ENCODE results near the gene SLC12A6.
"Not testable (repeated sequence)": the region's sequence is repeated elsewhere in the genome, so short reads cannot be mapped to it uniquely, and the experiment has no call there.

Gene SLC12A6

GRCh38 chr15:34193272-34193671 lies 144.3 kb downstream of the SLC12A6 start:
- not testable (repeated sequence) for DNase-seq (ENCODE audit: low spot score)

DNA sequence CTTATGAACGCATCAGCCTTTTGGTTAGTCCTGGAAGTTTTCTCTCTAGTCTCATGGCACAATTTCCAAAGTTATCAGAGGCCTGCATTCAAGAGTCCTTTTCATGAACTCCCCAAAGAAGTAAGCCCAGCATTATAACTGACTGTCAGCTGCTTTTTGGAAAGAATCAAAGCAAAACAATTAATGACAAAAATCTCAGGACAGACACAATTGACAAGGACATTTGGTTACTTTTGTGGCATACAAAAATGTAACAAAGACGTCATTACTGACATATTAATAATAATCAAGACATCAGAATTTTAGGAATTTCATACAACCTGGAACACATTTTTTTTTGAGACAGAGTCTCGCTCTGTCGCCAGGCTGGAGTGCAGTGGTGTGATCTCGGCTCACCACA lies 148.9 kb downstream of the SLC12A6 start:
- no peak for DNase-seq (ENCODE audit: low spot score)

DNA sequence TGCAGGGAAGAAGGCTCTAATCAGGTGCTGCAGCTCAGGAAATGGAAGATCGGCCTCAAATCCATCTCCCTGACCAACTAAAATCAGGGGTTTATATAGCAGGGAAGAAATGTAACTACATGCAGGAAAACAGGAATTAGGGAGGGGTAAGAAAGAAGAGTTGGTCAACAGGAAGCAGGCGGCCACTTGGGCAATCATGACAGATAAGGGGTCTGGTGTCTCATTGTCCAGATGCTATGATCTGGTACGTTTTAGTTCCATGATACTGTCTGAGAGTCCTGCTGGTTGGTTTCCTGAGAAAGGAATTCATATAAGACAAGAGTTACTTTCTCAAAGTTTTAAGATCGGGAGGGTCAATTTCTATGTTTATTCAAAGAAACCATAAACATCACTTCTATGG lies 151.9 kb downstream of the SLC12A6 start:
- no peak for DNase-seq (ENCODE audit: low spot score)

GRCh38 chr15:34182942-34183341 lies 154.6 kb downstream of the SLC12A6 start:
- DNase-seq (ENCODE audit: low spot score): no peak
